Prostate gland (tissue), 2 donors: Measurements from ENCODE around the gene FRMD4A.

ENCODE experiments used
- CTCF ChIP-seq, 4 experiments: fragments of 200-600 bp in 2 of 4; fragments of 450-650 bp in 2 of 4; sonication (generic) in 2 of 4; IDR thresholded peaks; 1 replicate in 3 of 4; 2 replicates in 1 of 4; pipeline ENCODE4 v1.5.1; 2016 to 2019; ENCODE audit warnings: antibody characterized with exemption in 4 of 4, mild to moderate bottlenecking in 2 of 4, moderate library complexity in 2 of 4
- POLR2A ChIP-seq: fragments of 450-650 bp; IDR thresholded peaks from one replicate; pipeline ENCODE4 v1.6.1; 2016; ENCODE audit warnings: antibody characterized with exemption, mild to moderate bottlenecking
- POLR2AphosphoS5 ChIP-seq: sonication (generic); formaldehyde crosslinking; IDR thresholded peaks from one replicate; pipeline ENCODE4 v1.6.1; 2017; ENCODE audit warnings: antibody characterized with exemption

- TF ChIP-seq POLR2A (no peak), CTCF (IDR thresholded peaks at IDR 0.05) (no peak), POLR2AphosphoS5 (no peak)
These were observed 572.4 kb downstream of the FRMD4A start for GRCh38 chr10:13758312-13758711.
